NB4 (cell line): Measurements from ENCODE around the gene ZNF710.

Experiments used
- DNase-seq: peaks from one replicate; pipeline ENCODE4 v3.0.0; 2010; ENCODE audit warnings: low read depth
- H3K4me3 ChIP-seq: one replicate; pipeline ENCODE4 v1.5.1; 2011; ENCODE audit warnings: mild to moderate bottlenecking, low read depth, low read length, moderate library complexity
- MYC ChIP-seq: IDR thresholded peaks from 2 replicates; pipeline ENCODE4 v1.6.1; 2011; ENCODE audit warnings: low read depth, low read length
- POLR2A ChIP-seq: IDR thresholded peaks from 2 replicates; pipeline ENCODE4 v1.6.1; 2011; ENCODE audit warnings: mild to moderate bottlenecking; ENCODE audit not compliant: insufficient read length; ENCODE audit errors: extremely low read depth
- TF ChIP-seq, protein P1 (sequence below): IDR thresholded peaks from 2 replicates; pipeline ENCODE4 v1.6.1; 2011; ENCODE audit warnings: low read depth, low read length
- TF ChIP-seq, protein P2 (sequence below): IDR thresholded peaks from one replicate; pipeline ENCODE4 v1.5.1; 2012; ENCODE audit warnings: low read depth, low read length

Gene ZNF710

DNA sequence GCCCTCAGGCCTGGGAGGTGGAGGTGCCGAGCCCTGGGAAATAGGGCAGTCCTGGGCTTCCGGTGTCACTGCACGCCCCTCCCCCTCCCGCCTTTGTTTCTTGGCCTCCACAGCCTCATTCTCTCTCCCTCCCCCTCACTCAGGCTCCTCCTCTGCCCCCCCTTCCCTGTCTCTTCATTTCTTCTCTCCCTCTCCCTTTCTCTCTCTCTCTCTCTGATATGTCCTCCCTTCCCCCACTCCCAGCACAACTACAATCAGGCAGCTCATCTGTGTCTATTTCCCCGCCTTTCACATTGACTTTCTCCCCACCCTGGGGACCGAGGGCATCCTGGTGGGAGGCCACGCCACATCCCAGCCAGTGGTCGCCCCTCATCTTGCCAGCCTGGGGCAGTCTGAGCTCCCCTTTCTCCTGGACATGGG, 60.9 kb downstream of the ZNF710 start:
- H3K4me3 ChIP-seq = no peak overlapping the region
- DNase-seq = peak; percentile 60
- TF ChIP-seq MYC = no peak
- no peak for TF ChIP-seq POLR2A
- TF ChIP-seq, protein P1, sequence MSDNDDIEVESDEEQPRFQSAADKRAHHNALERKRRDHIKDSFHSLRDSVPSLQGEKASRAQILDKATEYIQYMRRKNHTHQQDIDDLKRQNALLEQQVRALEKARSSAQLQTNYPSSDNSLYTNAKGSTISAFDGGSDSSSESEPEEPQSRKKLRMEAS = no peak
- TF ChIP-seq, protein P2, sequence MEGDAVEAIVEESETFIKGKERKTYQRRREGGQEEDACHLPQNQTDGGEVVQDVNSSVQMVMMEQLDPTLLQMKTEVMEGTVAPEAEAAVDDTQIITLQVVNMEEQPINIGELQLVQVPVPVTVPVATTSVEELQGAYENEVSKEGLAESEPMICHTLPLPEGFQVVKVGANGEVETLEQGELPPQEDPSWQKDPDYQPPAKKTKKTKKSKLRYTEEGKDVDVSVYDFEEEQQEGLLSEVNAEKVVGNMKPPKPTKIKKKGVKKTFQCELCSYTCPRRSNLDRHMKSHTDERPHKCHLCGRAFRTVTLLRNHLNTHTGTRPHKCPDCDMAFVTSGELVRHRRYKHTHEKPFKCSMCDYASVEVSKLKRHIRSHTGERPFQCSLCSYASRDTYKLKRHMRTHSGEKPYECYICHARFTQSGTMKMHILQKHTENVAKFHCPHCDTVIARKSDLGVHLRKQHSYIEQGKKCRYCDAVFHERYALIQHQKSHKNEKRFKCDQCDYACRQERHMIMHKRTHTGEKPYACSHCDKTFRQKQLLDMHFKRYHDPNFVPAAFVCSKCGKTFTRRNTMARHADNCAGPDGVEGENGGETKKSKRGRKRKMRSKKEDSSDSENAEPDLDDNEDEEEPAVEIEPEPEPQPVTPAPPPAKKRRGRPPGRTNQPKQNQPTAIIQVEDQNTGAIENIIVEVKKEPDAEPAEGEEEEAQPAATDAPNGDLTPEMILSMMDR = no peak

DNA sequence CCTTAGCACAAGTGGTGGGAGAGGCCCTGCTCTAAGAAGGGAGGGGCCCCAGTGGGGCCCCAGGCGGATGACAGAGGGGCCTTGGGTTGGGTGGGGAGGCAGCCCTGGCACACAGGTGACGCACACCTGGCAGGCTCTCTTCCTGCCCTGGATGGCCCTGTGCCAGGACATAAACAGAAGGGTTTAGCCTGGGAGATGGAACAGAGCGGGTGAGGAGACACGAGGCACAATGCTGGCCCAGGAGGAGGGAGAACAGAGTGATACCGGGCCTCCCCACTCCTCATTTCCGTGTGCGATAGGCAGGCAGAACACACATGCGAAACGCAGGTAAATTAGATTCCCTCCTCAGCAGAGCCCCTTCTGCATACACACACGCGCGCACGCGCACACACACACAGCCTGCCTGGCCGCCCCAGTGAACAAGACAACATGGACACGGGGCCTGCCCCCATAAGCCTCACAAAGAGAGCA, 61.4 kb downstream of the ZNF710 start:
- no peak overlapping the region for H3K4me3 ChIP-seq
- no peak for DNase-seq
- TF ChIP-seq, protein P1 = no peak
- TF ChIP-seq MYC (no peak), POLR2A (no peak)

DNA sequence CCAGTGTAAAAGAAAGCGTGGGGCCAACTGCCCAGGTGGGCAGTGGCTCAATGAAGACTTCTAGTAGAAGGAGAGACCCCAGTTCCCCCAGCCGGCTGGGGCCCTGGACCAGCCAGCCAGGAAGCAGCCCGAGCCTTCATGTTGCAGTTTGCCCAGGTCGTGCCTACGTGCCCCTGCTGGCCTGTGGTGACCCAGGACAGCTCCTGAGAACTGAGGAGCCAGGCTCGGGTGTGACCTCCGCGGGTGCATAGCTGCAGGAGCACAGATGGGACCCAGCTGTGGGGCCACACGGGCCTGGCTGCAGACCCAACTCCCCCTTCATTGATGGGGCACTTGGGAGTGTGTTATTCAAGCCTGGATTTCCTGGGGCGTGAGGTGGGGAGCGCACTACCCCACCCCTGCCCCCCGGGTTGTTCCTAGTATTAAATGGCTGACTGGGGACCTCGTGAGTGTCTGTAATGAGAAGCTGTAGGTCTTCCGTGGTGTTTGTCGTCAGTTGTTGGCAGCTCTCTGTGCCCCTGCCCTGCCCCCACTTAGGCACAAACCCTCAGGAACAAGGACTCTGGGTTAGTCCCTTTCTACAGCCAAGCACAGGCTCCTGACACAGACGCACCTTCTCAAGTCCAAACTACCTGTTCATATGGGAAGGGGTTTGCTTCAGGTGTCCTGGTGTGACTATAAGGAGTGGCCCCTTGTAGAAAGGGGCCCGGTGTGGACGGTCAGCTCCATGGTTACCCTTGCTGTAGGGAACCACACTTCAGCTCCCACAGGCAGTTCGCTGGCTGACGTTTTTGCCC, 62.0 kb downstream of the ZNF710 start:
- DNase-seq = no peak
- no peak overlapping the region for H3K4me3 ChIP-seq
- TF ChIP-seq MYC (no peak), POLR2A (no peak)
- TF ChIP-seq, protein P2 = no peak
- TF ChIP-seq, protein P1 = no peak

DNA sequence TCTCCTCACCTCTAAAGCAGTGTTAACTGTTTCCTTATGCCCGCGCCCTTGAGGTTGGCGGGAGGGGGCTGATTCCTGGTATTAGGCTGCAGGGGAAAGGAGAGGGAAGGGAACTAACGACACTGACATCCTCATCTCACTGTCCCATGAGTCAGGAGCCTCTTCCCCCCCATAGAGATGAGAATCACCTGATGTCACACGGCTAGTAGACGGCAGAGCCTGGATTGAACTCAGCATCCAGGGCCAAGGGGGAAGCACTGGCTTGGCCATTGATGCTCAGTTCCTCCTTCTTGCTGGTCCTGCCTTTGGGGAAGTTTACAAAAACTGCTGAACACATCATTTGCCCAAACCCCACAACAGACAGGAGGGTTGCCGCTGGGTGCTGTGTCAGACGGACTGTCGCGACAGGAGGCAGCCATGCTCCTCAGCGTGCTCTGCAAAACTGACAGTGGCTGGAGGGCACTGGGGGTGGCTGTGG, 62.7 kb downstream of the ZNF710 start:
- peak; percentile 81 for DNase-seq
- TF ChIP-seq, protein P1 = no peak
- TF ChIP-seq, protein P2 = no peak
- TF ChIP-seq POLR2A = no peak
- TF ChIP-seq MYC = no peak; the same call in 1 of the 2 replicates
- no peak overlapping the region for H3K4me3 ChIP-seq

DNA sequence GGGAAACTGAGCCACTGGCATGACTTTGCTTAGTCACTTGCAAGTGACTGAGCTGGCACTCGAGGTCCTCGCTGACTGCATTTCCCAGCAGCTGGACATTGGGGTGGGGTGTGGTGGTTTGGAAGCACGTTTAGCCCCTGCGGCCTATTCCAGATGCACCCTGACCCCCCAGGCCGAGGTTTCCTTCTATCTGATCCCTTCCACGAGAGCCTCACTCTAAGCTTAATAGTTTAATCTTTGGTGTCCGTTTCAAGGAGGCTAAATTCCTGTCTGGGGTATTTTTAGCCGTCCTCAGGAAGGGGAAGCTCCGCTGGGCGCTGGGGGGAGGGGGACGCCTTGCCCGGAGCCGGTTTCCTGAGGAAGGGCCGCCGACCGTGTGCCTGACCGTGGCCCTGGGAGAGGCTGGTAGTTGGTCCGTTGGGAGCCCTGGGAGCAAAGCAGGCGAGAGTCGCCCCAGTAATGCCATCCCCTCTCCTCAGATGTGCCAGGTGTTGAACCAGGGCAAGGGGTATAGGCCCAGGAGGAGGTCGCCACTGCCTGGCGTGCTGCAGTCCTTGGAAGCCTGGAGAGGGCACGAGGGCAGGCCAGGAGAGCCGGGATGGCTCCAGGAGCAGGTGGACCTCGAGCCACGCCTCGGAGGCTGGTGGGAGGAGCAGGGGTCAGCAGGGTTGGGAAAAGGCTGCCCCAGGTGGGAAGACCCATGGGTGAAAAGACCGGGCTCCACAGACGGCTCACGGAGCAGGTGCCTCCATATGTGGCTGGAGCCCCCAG, 64.0 kb downstream of the ZNF710 start:
- no peak overlapping the region for H3K4me3 ChIP-seq
- peak; percentile 77 for DNase-seq
- TF ChIP-seq, protein P2 = no peak
- no peak for TF ChIP-seq MYC
- TF ChIP-seq, protein P1 = no peak
- no peak for TF ChIP-seq POLR2A

DNA sequence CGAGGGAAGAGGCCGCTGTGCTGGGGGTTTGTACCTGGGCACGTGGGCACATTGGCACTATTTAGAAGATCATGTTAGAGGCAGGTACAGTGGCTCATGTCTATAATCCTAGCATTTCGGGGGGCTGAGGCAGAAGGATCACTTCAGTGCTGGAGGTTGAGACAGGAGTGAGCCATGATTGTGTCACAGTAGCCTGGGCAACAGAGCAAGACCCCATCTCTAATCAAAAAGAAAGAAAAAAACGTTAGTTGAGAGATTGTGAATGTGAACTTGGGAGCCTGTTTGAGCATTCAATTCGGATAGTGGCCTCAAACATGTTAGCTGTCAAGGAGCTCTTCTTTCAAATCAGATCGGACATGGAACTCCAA, 64.5 kb downstream of the ZNF710 start:
- H3K4me3 ChIP-seq = no peak overlapping the region
- TF ChIP-seq MYC = no peak
- TF ChIP-seq, protein P2 = no peak
- no peak for DNase-seq
